D721Med (cell line): Measurements from ENCODE around the gene KLC3.

ENCODE experiments used
- DNase-seq: peaks from one replicate; pipeline ENCODE4 v3.0.0; 2011; ENCODE audit warnings: low spot score; ENCODE audit not compliant: insufficient read length
- FAIRE-seq: peaks from 2 replicates; lab custom pipeline; 2011; peaks lifted over from hg19 to GRCh38; lab: Jason Lieb, UNC
- TF ChIP-seq, protein P1 (sequence below): IDR thresholded peaks from 2 replicates; pipeline ENCODE4 v1.5.1; 2012; ENCODE audit warnings: mild to moderate bottlenecking, control low read depth; ENCODE audit not compliant: insufficient read depth; ENCODE audit errors: missing control alignments

KLC3 gene

DNA sequence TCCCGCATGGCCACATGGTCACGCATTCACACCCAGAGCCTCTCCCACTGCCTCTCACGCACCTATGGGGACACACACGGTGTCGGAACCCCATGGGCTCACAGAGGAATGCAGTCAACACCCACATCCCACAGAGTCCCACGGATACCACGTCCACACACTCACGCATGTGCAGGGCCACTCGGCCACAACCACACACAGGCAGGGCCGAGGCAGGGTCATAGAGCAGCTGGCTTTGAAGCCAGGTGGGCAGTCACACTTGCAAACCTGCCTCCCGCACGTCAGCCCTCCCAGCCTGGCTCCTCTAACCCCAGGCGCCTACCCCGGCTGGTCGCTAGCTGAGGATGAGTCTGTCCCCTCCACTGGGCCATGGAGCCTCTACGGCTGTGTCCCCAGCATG lies 21.7 kb downstream of the KLC3 start:
- DNase-seq (no peak), FAIRE-seq (no peak)
- TF ChIP-seq, protein P1, sequence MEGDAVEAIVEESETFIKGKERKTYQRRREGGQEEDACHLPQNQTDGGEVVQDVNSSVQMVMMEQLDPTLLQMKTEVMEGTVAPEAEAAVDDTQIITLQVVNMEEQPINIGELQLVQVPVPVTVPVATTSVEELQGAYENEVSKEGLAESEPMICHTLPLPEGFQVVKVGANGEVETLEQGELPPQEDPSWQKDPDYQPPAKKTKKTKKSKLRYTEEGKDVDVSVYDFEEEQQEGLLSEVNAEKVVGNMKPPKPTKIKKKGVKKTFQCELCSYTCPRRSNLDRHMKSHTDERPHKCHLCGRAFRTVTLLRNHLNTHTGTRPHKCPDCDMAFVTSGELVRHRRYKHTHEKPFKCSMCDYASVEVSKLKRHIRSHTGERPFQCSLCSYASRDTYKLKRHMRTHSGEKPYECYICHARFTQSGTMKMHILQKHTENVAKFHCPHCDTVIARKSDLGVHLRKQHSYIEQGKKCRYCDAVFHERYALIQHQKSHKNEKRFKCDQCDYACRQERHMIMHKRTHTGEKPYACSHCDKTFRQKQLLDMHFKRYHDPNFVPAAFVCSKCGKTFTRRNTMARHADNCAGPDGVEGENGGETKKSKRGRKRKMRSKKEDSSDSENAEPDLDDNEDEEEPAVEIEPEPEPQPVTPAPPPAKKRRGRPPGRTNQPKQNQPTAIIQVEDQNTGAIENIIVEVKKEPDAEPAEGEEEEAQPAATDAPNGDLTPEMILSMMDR = no peak

DNA sequence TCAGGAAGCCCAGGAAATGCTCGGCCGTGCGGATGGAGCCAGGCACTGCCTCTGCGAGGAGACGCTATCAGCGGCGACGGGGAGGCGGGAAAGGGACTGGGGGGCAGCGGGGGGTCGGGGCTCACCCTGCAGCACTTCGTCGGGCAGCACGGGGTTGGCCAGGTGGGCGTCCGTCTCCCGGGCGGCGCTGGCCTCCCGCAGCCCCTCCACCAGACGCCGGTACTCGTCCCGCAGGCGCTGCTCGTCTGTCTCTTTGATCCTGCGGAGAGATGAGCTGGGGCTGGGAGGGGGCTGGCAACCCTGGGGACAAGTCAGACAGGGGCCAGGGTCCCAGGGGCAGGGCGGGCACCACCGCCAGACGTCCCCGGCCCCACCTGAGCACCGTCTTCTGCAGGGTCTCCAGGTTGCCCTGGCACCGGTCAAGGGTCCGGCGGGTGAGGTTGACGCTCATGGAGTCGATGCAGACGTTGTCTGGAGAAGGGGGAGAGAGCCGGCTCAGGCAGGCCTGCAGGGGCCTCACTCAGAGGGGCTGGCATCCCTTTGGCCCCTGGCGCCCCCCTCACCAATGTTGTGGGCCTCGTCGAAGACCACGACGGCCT lies 23.4 kb downstream of the KLC3 start:
- FAIRE-seq (no peak), DNase-seq (no peak)
- TF ChIP-seq, protein P1 = no peak

DNA sequence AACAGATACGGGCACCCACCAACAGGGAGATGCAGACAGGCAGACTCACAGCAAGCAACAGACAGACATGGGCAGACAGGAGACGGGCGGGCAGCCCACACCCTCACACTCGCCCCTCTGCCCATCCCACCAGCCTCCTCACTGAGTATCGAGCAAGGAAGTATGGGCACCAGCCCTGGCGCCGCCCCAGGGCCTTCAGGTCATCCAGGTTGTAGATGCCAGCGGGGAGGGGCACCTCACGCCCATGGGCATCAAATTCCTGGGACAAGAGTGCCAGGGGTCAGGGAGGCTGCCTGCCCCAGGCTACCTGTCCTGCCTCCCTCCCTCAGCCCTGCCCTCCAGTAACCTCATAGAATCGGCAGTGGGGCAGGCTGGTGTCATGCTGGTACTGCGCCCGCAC lies 24.1 kb downstream of the KLC3 start:
- DNase-seq (no peak), FAIRE-seq (no peak)
- TF ChIP-seq, protein P1 = no peak

DNA sequence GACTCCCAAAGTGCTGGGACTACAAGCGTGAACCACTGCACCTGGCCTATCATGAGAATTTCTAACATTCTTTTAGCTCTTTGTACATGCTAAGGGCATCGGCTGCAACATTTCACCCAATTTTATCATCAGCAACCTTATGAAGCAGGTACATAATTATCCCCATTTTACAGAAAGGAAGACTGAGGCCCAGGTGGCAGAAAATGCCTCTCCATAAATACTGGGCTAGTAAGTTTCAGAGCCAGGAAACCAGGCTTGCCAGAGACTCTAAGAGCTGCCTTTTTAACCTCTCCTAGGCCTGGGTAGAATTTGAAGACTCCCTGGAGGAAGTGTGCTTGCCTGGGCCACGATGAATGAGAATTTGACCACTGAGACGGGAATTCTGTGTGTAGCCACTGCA lies 27.6 kb downstream of the KLC3 start:
- FAIRE-seq = no peak
- TF ChIP-seq, protein P1 = no peak
- no peak for DNase-seq

DNA sequence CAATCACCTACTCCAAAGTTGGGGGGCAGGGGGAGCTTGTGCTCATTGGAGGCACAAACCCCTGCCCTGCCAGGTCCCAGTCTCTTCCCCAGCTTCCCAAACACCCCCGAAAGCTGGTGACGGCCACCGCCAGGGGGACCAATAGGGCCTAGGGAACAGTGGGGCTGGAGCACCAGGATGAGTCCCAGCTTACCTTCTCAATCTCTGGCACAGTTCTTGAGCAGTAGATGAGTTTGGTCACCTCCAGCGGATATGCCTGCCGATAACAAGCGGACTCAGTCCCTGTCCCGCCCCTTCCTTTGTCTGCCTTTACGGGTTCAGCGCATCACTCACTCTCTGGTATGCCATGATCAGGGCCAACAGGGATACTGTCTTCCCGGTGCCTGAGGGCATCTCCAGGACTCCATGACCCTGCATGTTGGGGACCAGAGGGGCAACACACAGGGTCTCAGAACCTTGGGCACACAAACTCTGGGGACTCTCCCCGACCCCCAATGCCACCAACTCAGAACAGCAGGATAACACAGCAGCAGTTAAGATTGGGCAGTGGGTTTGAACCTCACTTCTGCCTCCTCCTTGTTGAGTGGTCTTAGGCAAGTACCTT lies 28.3 kb downstream of the KLC3 start:
- FAIRE-seq (no peak), DNase-seq (no peak)
- TF ChIP-seq, protein P1 = no peak

DNA sequence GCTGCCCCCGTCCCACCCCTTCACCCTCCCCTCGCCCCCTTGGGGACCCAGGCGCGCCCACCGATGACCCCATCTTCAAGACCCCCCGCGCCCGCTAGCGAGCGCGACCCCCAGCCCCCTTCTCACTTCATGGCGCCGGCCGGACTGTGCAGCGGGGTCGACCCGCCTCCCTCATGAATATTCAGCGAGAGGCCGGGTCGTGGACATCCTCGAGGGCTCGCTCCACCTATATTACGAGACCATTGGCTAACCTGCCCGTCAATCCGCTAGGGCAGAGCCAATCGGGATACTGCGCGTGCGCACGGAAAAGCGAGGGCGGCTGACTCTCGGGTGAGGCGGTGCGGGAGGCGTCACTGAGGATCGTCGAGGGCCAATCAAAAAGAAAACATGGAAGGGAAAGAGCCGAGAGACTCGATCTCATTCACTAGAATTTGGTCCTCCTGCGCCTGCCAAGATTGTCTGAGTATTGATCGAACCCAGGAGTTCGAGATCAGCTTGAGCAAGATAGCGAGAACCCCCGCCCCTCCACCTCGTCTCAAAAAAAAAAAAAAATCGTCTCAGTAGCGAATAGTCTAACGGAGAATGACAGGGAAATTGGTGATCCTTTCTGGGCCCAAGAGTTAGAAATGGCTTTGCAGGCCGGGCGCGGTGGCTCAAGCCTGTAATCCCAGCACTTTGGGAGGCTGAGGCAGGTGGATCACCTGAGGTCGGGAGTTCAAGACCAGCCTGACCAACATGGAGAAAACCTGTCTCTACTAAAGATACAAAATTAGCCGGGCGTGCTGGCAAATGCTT lies 30.1 kb downstream of the KLC3 start, which contains the start of gene ERCC2:
Gene ERCC2 (minus strand): TSS at position 164 of the 795 bp plus-strand sequence. CDS start 33 bp downstream, at position 131.
- peak; percentile 100 for DNase-seq
- no peak for FAIRE-seq
- TF ChIP-seq, protein P1 = no peak
